DND-41 (cell line): ENCODE measurements around the gene SRD5A2.

Experiments used
- CTCF ChIP-seq: IDR thresholded peaks from 2 replicates; pipeline ENCODE4 v1.5.1; 2012; ENCODE audit warnings: borderline replicate concordance, low read length, moderate library complexity, mild to moderate bottlenecking; ENCODE audit not compliant: poor library complexity, severe bottlenecking; ENCODE audit errors: extremely low read depth
- EZH2 ChIP-seq: IDR thresholded peaks from 3 replicates; pipeline ENCODE4 v1.6.1; 2012; ENCODE audit warnings: borderline replicate concordance, low read depth, mild to moderate bottlenecking, moderate library complexity, low read length, inconsistent platforms; ENCODE audit not compliant: severe bottlenecking

- TF ChIP-seq EZH2 (no peak), CTCF (no peak)
These were observed 51.9 kb downstream of the SRD5A2 start for GRCh38 chr2:31528823-31529222.
